WTC11 (cell line): ENCODE measurements around the gene ELMO1. TPM values are rescaled to one million over a fixed set of nuclear protein-coding genes. Genes with fewer than 3 reads are reported as not detected.

ENCODE experiments used
- ATAC-seq: fragments of 200-7000 bp; cut with Tn5 transposase; 2 replicates; pipeline ENCODE4 v1.10.0; 2021; ENCODE audit warnings: mild to moderate bottlenecking, moderate library complexity
- CTCF ChIA-PET: fragments of 300-600 bp; sonication (Branson Sonifier 250); formaldehyde crosslinking; loops from one replicate; lab custom pipeline; 2021; ENCODE audit warnings: antibody characterized with exemption; lab: Charles Lee
- POLR2A ChIA-PET: fragments of 350-600 bp; sonication (Branson Sonifier 250); formaldehyde crosslinking; loops from one replicate; lab custom pipeline; 2021; ENCODE audit warnings: antibody characterized with exemption; lab: Charles Lee
- DNase-seq: peaks from one replicate; pipeline ENCODE4 v3.0.0; 2021; ENCODE audit warnings: low spot score
- H3K27ac Mint-ChIP-seq: 2 replicates; pipeline ENCODE4 v1.8.0; 2021; ENCODE audit warnings: mixed read lengths
- H3K27me3 Mint-ChIP-seq: 2 replicates; pipeline ENCODE4 v1.8.0; 2021; ENCODE audit warnings: low read depth, mild to moderate bottlenecking, moderate library complexity, mixed read lengths
- H3K36me3 Mint-ChIP-seq: 2 replicates; pipeline ENCODE4 v1.8.0; 2021; ENCODE audit warnings: mixed read lengths
- H3K4me1 Mint-ChIP-seq: 2 replicates; pipeline ENCODE4 v1.8.0; 2022; ENCODE audit warnings: mixed read lengths
- H3K4me3 Mint-ChIP-seq: 2 replicates; pipeline ENCODE4 v1.8.0; 2021; ENCODE audit warnings: mild to moderate bottlenecking, moderate library complexity, mixed read lengths
- H3K9me3 Mint-ChIP-seq: 2 replicates; pipeline ENCODE4 v1.8.0; 2021; ENCODE audit warnings: mixed read lengths
- ATF1 ChIP-seq: sonication (generic); formaldehyde crosslinking; IDR thresholded peaks from 2 replicates; pipeline ENCODE4 v1.8.1; 2023; ENCODE audit warnings: mild to moderate bottlenecking, moderate library complexity, missing genetic modification reagents
- E2F1 ChIP-seq: sonication (generic); formaldehyde crosslinking; IDR thresholded peaks from 2 replicates; pipeline ENCODE4 v1.8.0; 2022; ENCODE audit warnings: mild to moderate bottlenecking, missing genetic modification reagents
- FOXJ3 ChIP-seq: sonication (generic); formaldehyde crosslinking; IDR thresholded peaks from 2 replicates; pipeline ENCODE4 v1.9.0; 2021; ENCODE audit warnings: missing genetic modification reagents, mild to moderate bottlenecking, borderline replicate concordance
- GRHL2 ChIP-seq: fragments of 250-450 bp; sonication (Bioruptor Pico); IDR thresholded peaks from 2 replicates; pipeline ENCODE4 v1.8.0; 2022; ENCODE audit warnings: mild to moderate bottlenecking, moderate library complexity; ENCODE audit not compliant: insufficient replicate concordance, severe bottlenecking
- MAX ChIP-seq: sonication (generic); formaldehyde crosslinking; IDR thresholded peaks from 2 replicates; pipeline ENCODE4 v1.8.0; 2022; ENCODE audit warnings: mild to moderate bottlenecking, missing genetic modification reagents
- MYBL2 ChIP-seq: sonication (generic); formaldehyde crosslinking; IDR thresholded peaks from 2 replicates; pipeline ENCODE4 v1.8.1; 2023; ENCODE audit warnings: mild to moderate bottlenecking, moderate library complexity, missing genetic modification reagents
- NR1H2 ChIP-seq: sonication (generic); formaldehyde crosslinking; IDR thresholded peaks from 2 replicates; pipeline ENCODE4 v1.9.0; 2021; ENCODE audit warnings: mild to moderate bottlenecking, moderate library complexity, missing genetic modification reagents
- RORB ChIP-seq: fragments of 250-450 bp; sonication (Bioruptor Pico); IDR thresholded peaks from 2 replicates; pipeline ENCODE4 v1.9.0; 2021; ENCODE audit warnings: mild to moderate bottlenecking
- SP1 ChIP-seq: sonication (generic); formaldehyde crosslinking; conservative IDR thresholded peaks from 2 replicates; pipeline ENCODE4 v1.8.1; 2022; ENCODE audit warnings: missing genetic modification reagents
- TEAD1 ChIP-seq: sonication (generic); formaldehyde crosslinking; IDR thresholded peaks from 2 replicates; pipeline ENCODE4 v1.8.0; 2022; ENCODE audit warnings: mild to moderate bottlenecking, missing genetic modification reagents
- ZNF532 ChIP-seq: fragments of 250-450 bp; sonication (Bioruptor Pico); IDR thresholded peaks from 2 replicates; pipeline ENCODE4 v1.9.0; 2021; ENCODE audit warnings: mild to moderate bottlenecking, borderline replicate concordance
- ZNF671 ChIP-seq: fragments of 250-450 bp; sonication (Bioruptor Pico); IDR thresholded peaks from 2 replicates; pipeline ENCODE4 v1.8.0; 2021; ENCODE audit warnings: mild to moderate bottlenecking
- total RNA-seq: library from RNA; stranded (reverse); gene quantifications from 3 replicates; pipeline ENCODE4 v1.2.3, GENCODE V29; 2021
- TF ChIP-seq, protein P1 (sequence below): fragments of 250-450 bp; sonication (Bioruptor Pico); IDR thresholded peaks from 2 replicates; pipeline ENCODE4 v1.9.0; 2021; ENCODE audit warnings: mild to moderate bottlenecking
- TF ChIP-seq, protein P2 (sequence below): sonication (generic); formaldehyde crosslinking; IDR thresholded peaks from 2 replicates; pipeline ENCODE4 v1.8.1; 2022; ENCODE audit warnings: low read depth, missing genetic modification reagents, borderline replicate concordance
- TF ChIP-seq, protein P3 (sequence below): sonication (generic); formaldehyde crosslinking; IDR thresholded peaks from 2 replicates; pipeline ENCODE4 v1.8.1; 2023; ENCODE audit warnings: mild to moderate bottlenecking, missing genetic modification reagents

Gene ELMO1
- total RNA-seq, 1 experiment from 2014 or later: 19.4 TPM

GRCh38 chr7:36823353-36823752, 625.3 kb downstream of the ELMO1 start:
- H3K36me3 Mint-ChIP-seq: no peaks in the 10 kb centered on the region

DNA sequence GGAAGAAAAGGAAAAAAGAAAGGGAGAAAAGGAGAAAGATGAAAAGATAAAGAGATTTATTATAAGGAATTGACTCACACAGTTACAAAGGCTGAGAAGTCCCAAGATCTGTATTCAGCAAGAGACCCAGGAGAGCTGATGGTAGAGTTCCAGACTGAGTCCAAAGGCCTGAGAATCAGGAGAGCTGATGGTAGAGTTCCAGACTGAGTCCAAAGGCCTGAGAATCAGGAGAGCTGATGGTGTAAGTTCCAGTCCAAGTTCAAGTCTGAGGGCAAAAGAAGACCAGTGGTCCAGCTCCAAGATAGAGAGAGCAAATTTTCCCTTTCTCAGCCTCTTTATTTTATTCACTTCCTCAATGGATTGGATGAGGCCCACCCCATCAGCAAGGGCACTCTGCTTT, 627.0 kb downstream of the ELMO1 start:
- no peak for TF ChIP-seq NR1H2 (CRISPR knock-in tag)
- TF ChIP-seq FOXJ3 (CRISPR knock-in tag): no peak
- no peak for TF ChIP-seq E2F1
- TF ChIP-seq, protein P1, sequence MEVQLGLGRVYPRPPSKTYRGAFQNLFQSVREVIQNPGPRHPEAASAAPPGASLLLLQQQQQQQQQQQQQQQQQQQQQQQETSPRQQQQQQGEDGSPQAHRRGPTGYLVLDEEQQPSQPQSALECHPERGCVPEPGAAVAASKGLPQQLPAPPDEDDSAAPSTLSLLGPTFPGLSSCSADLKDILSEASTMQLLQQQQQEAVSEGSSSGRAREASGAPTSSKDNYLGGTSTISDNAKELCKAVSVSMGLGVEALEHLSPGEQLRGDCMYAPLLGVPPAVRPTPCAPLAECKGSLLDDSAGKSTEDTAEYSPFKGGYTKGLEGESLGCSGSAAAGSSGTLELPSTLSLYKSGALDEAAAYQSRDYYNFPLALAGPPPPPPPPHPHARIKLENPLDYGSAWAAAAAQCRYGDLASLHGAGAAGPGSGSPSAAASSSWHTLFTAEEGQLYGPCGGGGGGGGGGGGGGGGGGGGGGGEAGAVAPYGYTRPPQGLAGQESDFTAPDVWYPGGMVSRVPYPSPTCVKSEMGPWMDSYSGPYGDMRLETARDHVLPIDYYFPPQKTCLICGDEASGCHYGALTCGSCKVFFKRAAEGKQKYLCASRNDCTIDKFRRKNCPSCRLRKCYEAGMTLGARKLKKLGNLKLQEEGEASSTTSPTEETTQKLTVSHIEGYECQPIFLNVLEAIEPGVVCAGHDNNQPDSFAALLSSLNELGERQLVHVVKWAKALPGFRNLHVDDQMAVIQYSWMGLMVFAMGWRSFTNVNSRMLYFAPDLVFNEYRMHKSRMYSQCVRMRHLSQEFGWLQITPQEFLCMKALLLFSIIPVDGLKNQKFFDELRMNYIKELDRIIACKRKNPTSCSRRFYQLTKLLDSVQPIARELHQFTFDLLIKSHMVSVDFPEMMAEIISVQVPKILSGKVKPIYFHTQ (CRISPR knock-in tag): no peak
- no peak for TF ChIP-seq ZNF532
- TF ChIP-seq MYBL2 (CRISPR knock-in tag): no peak
- no peak for TF ChIP-seq ZNF671 (CRISPR knock-in tag)
- Mint-ChIP-seq H3K9me3 (no peaks in the 10 kb centered on the region), H3K27ac (no peak overlapping the region), H3K4me3 (no peak overlapping the region), H3K27me3 (no peaks in the 10 kb centered on the region), H3K4me1 (peaks cover 5% of the 10 kb centered on the region), H3K36me3 (no peaks in the 10 kb centered on the region)
- no peak for DNase-seq
- CTCF ChIA-PET: no interaction called here
- ATAC-seq: no peak
- POLR2A ChIA-PET: no interaction called here

More at GRCh38 chr7:36823353-36823752, 625.3 kb downstream of the ELMO1 start:
- ATAC-seq (no peak), DNase-seq (no peak)
- no peak overlapping the region for H3K4me3 Mint-ChIP-seq
- POLR2A ChIA-PET: no interaction called here
- no peaks in the 10 kb centered on the region; the same call in 1 of the 2 replicates for H3K27me3 Mint-ChIP-seq
- CTCF ChIA-PET: no interaction called here
- TF ChIP-seq SP1 (CRISPR knock-in tag) (no peak), MAX (no peak), RORB (no peak), ZNF671 (CRISPR knock-in tag) (no peak), GRHL2 (CRISPR knock-in tag) (no peak), TEAD1 (CRISPR knock-in tag) (no peak), ATF1 (no peak)
- TF ChIP-seq, protein P2, sequence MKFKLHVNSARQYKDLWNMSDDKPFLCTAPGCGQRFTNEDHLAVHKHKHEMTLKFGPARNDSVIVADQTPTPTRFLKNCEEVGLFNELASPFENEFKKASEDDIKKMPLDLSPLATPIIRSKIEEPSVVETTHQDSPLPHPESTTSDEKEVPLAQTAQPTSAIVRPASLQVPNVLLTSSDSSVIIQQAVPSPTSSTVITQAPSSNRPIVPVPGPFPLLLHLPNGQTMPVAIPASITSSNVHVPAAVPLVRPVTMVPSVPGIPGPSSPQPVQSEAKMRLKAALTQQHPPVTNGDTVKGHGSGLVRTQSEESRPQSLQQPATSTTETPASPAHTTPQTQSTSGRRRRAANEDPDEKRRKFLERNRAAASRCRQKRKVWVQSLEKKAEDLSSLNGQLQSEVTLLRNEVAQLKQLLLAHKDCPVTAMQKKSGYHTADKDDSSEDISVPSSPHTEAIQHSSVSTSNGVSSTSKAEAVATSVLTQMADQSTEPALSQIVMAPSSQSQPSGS (CRISPR knock-in tag): no peak
- TF ChIP-seq, protein P3, sequence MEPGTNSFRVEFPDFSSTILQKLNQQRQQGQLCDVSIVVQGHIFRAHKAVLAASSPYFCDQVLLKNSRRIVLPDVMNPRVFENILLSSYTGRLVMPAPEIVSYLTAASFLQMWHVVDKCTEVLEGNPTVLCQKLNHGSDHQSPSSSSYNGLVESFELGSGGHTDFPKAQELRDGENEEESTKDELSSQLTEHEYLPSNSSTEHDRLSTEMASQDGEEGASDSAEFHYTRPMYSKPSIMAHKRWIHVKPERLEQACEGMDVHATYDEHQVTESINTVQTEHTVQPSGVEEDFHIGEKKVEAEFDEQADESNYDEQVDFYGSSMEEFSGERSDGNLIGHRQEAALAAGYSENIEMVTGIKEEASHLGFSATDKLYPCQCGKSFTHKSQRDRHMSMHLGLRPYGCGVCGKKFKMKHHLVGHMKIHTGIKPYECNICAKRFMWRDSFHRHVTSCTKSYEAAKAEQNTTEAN (CRISPR knock-in tag): no peak
- no peaks in the 10 kb centered on the region for H3K9me3 Mint-ChIP-seq
- H3K27ac Mint-ChIP-seq: no peak overlapping the region
- peaks cover 5% of the 10 kb centered on the region for H3K4me1 Mint-ChIP-seq
